ENCODE measurements around the gene PRRC2B.

Gene PRRC2B

DNA sequence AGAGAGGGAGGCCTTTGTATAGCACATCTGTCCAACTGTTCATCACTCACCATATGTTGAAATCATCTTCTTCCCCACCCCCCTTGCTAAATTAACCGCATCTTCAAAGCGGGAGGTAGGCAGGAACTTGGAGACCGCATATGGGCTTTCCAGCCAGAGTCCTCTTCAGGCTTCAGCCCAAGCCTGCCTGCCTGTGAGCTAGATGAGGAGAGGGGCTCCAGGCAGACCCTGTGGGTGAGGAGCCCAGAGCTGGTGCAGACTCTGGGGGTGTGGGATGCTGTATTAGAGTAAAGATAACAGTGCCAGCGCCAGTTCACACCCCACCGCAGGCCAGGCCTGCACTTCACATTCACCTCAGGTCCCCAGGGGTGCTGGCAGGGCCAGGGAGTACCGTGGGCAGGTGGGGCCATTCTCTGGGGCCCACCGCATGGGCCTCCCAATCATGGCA is 16.2 kb downstream of the PRRC2B start:
- no peak for DNase-seq

- no peak for DNase-seq
Observed at GRCh38 chr9:131411719-131412681, 18.1 kb downstream of the PRRC2B start.

- no peak for DNase-seq
Observed at GRCh38 chr9:131416509-131416908, 22.6 kb downstream of the PRRC2B start.

GRCh38 chr9:131417264-131418142 is 23.6 kb downstream of the PRRC2B start:
- DNase-seq = no peak

DNA sequence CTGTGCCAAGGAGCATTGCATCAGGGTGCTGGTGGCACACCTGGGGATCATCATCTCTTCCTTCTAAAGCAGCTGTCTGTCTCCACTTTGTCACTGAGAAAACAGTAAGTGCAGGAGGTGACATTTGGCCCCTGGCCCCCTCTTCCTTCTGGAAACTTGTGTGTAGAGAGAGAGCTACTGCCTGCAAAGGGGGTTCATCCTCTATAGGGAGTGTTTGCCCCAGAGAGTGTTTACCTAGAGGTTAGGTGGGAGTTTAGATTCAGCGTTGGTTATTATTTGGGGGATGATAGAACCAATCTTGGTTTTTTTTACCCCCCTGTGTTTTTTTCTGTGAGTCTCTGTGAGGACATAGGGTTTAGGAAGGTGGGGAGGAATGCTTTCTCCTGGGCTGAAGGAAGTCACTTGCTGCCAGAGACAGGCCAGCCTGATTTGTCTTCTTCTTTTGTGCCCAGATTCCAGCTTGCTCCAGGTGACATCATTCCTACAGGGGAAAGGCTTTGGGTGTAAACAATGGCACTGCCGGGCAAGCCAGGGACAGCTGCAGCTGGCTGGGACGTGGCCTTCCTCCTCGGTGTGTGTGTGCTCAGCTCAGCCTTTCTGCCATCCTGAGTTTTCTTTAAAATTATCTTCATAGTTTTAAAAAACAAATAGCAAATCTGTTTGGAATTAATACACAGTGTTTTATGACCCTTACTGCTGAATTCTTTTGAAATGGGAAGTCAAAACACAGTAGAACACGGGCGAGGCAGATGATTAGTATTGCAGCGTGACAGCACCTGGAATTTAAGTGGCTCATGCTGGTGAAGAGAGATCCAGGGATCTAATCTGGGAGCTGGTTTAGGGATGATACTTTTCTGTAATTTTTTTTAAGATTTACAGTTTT is 24.5 kb downstream of the PRRC2B start:
- no peak for DNase-seq

- no peak for DNase-seq
Observed at GRCh38 chr9:131419026-131419614, 25.2 kb downstream of the PRRC2B start.

- DNase-seq = no peak
Observed at GRCh38 chr9:131419716-131420115, 25.8 kb downstream of the PRRC2B start.

- no peak for DNase-seq
Observed at GRCh38 chr9:131420980-131421624, 27.2 kb downstream of the PRRC2B start.

GRCh38 chr9:131421691-131422090 is 27.8 kb downstream of the PRRC2B start:
- no peak for DNase-seq

GRCh38 chr9:131422241-131422792 is 28.4 kb downstream of the PRRC2B start:
- DNase-seq = no peak

DNA sequence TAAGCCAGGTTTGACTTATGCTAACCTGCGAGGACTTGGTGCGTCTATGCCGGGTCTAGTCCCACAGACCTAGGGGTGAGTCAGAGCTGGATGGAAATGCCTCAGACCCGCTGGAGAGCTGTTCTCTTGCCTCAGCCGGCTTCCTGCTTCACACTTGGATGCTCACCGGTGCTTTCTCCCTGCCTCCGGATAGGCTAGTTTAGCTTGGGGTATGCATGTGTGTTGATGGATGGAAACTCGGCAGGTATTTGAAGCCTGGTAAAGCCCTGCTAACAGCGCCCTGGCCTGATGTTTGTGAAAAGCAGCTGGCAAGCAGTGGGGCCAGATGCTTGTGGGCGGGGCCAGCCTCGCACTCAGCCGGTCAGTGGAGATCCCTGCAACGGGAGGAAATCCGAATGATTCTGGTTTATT is 29.3 kb downstream of the PRRC2B start:
- no peak for DNase-seq

GRCh38 chr9:131426545-131426944 is 32.7 kb downstream of the PRRC2B start:
- DNase-seq = no peak

GRCh38 chr9:131429121-131430012 is 35.5 kb downstream of the PRRC2B start:
- DNase-seq = no peak

DNA sequence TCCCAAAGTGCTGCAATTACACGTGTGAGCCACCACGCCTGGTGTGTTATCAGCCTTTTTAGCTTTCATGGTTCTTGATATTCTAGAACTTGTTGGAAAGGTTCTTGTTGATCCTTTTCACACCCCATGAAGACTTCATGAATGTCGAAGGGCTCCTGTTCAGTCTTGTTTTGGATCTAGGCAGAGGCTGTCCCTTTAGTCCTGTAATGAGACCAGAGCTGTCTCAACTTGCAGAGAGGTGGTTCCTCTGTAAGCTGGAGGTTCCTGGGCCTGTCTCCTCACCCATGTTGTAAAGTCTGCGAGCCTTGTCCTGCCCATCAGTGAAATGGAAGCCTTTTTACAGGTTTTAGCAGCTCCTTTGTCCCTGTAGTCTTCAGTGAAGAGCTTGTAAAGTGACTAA is 38.2 kb downstream of the PRRC2B start:
- DNase-seq = no peak

- no peak for DNase-seq
Observed at GRCh38 chr9:131432597-131433301, 38.9 kb downstream of the PRRC2B start.

GRCh38 chr9:131433302-131433854 is 39.5 kb downstream of the PRRC2B start:
- no peak for DNase-seq

- no peak for DNase-seq
Observed at GRCh38 chr9:131434673-131435072, 40.8 kb downstream of the PRRC2B start.

- no peak for DNase-seq
Observed at GRCh38 chr9:131436376-131436775, 42.5 kb downstream of the PRRC2B start.

- no peak for DNase-seq
Observed at GRCh38 chr9:131436865-131437271, 43.0 kb downstream of the PRRC2B start.

All from activated gamma-delta T cell (primary cell).